ENCODE measurements around the gene RAPGEF4. TPM values are rescaled to one million over a fixed set of nuclear protein-coding genes. Genes with fewer than 3 reads are reported as not detected.

The RAPGEF4 gene
- total and polyA plus RNA-seq, 9 of the 15 experiments (the other 6 are each of a cell fraction or from before 2014, with no cell fraction given) = 0.04 to 0.33 (median 0.13) TPM; not detected in 6

- no peak overlapping the region for H3K9ac ChIP-seq (ENCODE audit: insufficient read depth in 1 of 2, low read depth in 2 of 2, low read length in 2 of 2)
- H3K9me1 ChIP-seq (ENCODE audit: control insufficient read depth, insufficient read depth, low read length) = no peaks in the 10 kb centered on the region
- no peak for DNase-seq (ENCODE audit: extremely low read depth in 1 of 4, low spot score in 3 of 4)
- WGBS (ENCODE audit: insufficient coverage, low coverage, missing lambda C conversion rate) = 10% methylated on average over 20 of the region's 24 CpGs
- CTCF ChIA-PET (ENCODE audit: low intra/inter-chr PET ratio) = no interaction called here
- peaks cover 12 to 17% of the 10 kb centered on the region in 2 experiments; a peak in 4 of 5 replicates for H3K27me3 ChIP-seq (ENCODE audit: control insufficient read depth in 2 of 2, insufficient read depth in 2 of 2, low read length in 2 of 2)
- intact Hi-C loops (cut with micrococcal nuclease) = no loop called here
- no TSS peak for BruUV-seq (replicated peaks)
- no peak overlapping the region for H3K4me3 ChIP-seq
- no peak for FAIRE-seq
- no peak overlapping the region for H3K27ac ChIP-seq (ENCODE audit: extremely low read depth, low read depth, low read length)
- no peaks in the 10 kb centered on the region for H3K9me3 ChIP-seq (replicated peaks; ENCODE audit: control insufficient read depth, insufficient read depth, low read depth, low read length)
- POLR2A ChIA-PET = no interaction called here
- no peaks in the 10 kb centered on the region for H3K4me1 ChIP-seq (replicated peaks in 1 of 2; ENCODE audit: control insufficient read depth in 2 of 2, insufficient read depth in 2 of 2, low read length in 2 of 2)
- no peaks in the 10 kb centered on the region for H4K20me1 ChIP-seq (replicated peaks; ENCODE audit: control insufficient read depth, insufficient read depth, low read length)
- ATAC-seq = no peak
- in situ Hi-C loops (cut with MboI) = no loop called here
- no peak overlapping the region for H3K4me2 ChIP-seq (ENCODE audit: insufficient read depth, low read length)
- no peaks in the 10 kb centered on the region for H3K79me2 ChIP-seq (ENCODE audit: control insufficient read depth, insufficient read depth, low read length)
- no peaks in the 10 kb centered on the region for H3K36me3 ChIP-seq (ENCODE audit: control insufficient read depth, insufficient read depth, low read length)
- H2AFZ ChIP-seq (ENCODE audit: low read depth, low read length) = no peak overlapping the region
- TF ChIP-seq TFAM (CRISPR knock-in tag; conservative IDR thresholded peaks at IDR 0.05) (no peak), BDP1 (IDR thresholded peaks at IDR 0.05; ENCODE audit: insufficient read depth, insufficient read length) (no peak), E2F3 (CRISPR knock-in tag; IDR thresholded peaks at IDR 0.05) (no peak), ZNF699 (CRISPR knock-in tag; IDR thresholded peaks at IDR 0.05; ENCODE audit: insufficient replicate concordance) (no peak), ZNF583 (CRISPR knock-in tag; IDR thresholded peaks at IDR 0.05) (no peak), ZNF282 (CRISPR knock-in tag; IDR thresholded peaks at IDR 0.05) (no peak), ZNF785 (CRISPR knock-in tag; IDR thresholded peaks at IDR 0.05) (no peak), NCOA2 (IDR thresholded peaks at IDR 0.05; ENCODE audit: partially characterized antibody in 2 of 2) (no peak), TRIM28 (IDR thresholded peaks at IDR 0.05) (no peak), NR2C2 (CRISPR knock-in tag; IDR thresholded peaks at IDR 0.05) (no peak), NR2C2 (tag; IDR thresholded peaks at IDR 0.05) (no peak), E2F8 (IDR thresholded peaks at IDR 0.05; ENCODE audit: low read depth, partially characterized antibody) (no peak), COPS2 (conservative IDR thresholded peaks at IDR 0.05) (no peak), SAP30 (IDR thresholded peaks at IDR 0.05; ENCODE audit: borderline replicate concordance, insufficient read depth, low read depth, low read length, poor library complexity, severe bottlenecking) (no peak), ZNF121 (CRISPR knock-in tag; conservative IDR thresholded peaks at IDR 0.05) (no peak), MTA2 (IDR thresholded peaks at IDR 0.05; ENCODE audit: low read depth) (no peak)
- TF ChIP-seq, protein P1, sequence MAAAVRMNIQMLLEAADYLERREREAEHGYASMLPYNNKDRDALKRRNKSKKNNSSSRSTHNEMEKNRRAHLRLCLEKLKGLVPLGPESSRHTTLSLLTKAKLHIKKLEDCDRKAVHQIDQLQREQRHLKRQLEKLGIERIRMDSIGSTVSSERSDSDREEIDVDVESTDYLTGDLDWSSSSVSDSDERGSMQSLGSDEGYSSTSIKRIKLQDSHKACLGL (CRISPR knock-in tag; IDR thresholded peaks at IDR 0.05; ENCODE audit: borderline replicate concordance, poor library complexity, severe bottlenecking) = no peak
- TF ChIP-seq, protein P2, sequence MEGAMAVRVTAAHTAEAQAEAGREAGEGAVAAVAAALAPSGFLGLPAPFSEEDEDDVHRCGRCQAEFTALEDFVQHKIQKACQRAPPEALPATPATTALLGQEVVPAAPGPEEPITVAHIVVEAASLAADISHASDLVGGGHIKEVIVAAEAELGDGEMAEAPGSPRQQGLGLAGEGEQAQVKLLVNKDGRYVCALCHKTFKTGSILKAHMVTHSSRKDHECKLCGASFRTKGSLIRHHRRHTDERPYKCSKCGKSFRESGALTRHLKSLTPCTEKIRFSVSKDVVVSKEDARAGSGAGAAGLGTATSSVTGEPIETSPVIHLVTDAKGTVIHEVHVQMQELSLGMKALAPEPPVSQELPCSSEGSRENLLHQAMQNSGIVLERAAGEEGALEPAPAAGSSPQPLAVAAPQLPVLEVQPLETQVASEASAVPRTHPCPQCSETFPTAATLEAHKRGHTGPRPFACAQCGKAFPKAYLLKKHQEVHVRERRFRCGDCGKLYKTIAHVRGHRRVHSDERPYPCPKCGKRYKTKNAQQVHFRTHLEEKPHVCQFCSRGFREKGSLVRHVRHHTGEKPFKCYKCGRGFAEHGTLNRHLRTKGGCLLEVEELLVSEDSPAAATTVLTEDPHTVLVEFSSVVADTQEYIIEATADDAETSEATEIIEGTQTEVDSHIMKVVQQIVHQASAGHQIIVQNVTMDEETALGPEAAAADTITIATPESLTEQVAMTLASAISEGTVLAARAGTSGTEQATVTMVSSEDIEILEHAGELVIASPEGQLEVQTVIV (CRISPR knock-in tag; IDR thresholded peaks at IDR 0.05; ENCODE audit: borderline replicate concordance) = no peak
Measured at GRCh38 chr2:172734711-172735581, 699 bp upstream of the RAPGEF4 start.

All from K562 (cell line).